Bone marrow (tissue), 2 donors: ENCODE results near the gene ZNF175.
A peak's percentile ranks its signal among the peaks of the same experiment; 100 is the strongest.

ENCODE experiments used
- DNase-seq, 2 donors: peaks; one replicate each; lab custom pipeline; 2025; lab: John Stamatoyannopoulos, UW

The ZNF175 gene

GRCh38 chr19:51632126-51632525 lies 61.0 kb downstream of the ZNF175 start:
- DNase-seq = no peak

- DNase-seq = peak in 1 of 2 donors; percentile 18
These were observed 66.4 kb downstream of the ZNF175 start for GRCh38 chr19:51637362-51637978.

GRCh38 chr19:51639916-51640315 lies 68.8 kb downstream of the ZNF175 start:
- DNase-seq = no peak

GRCh38 chr19:51640386-51640785 lies 69.3 kb downstream of the ZNF175 start:
- DNase-seq = no peak

GRCh38 chr19:51641648-51642047 lies 70.6 kb downstream of the ZNF175 start:
- DNase-seq = no peak
